Measurements from ENCODE around the gene MIA2. TPM values are rescaled to one million over a fixed set of nuclear protein-coding genes. Genes with fewer than 3 reads are reported as not detected.

Gene MIA2
- total and polyA plus RNA-seq, 2 donors (not counting 1 experiment from before 2014, with no cell fraction given) = 11.5 to 27.1 TPM

- ATAC-seq (ENCODE audit: low read depth) (no peak), DNase-seq (no peak)
- POLR2A ChIA-PET = no interaction called here
- H3K4me3 ChIP-seq (ENCODE audit: control extremely low read depth in 1 of 5, extremely low read depth in 1 of 5, insufficient read depth in 1 of 5, low read depth in 2 of 5, low read length in 4 of 5) = no peak overlapping the region
- WGBS (ENCODE audit: insufficient coverage) = no CpG with 5 or more reads among the region's 1 CpG
- no peak overlapping the region for H3K27ac ChIP-seq (ENCODE audit: low read length in 2 of 2)
- H3K9me3 ChIP-seq (ENCODE audit: control extremely low read depth in 1 of 3, control insufficient read depth in 2 of 3, insufficient read depth in 1 of 3, low read length in 2 of 3) = peaks cover 13 to 25% (median 21%) of the 10 kb centered on the region in 3 donors
- Mint-ChIP-seq H3K9me3 (ENCODE audit: insufficient read depth) (peaks cover 10% of the 10 kb centered on the region), H3K4me1 (no peaks in the 10 kb centered on the region), H3K27ac (no peak overlapping the region), H3K27me3 (no peaks in the 10 kb centered on the region), H3K4me3 (no peak overlapping the region)
- CTCF ChIA-PET = no interaction called here
- peaks cover 16% of the 10 kb centered on the region for H4K20me1 ChIP-seq (ENCODE audit: control insufficient read depth, insufficient read depth, low read length, poor library complexity, severe bottlenecking)
- TF ChIP-seq EZH2 (IDR thresholded peaks at IDR 0.05; ENCODE audit: borderline replicate concordance, insufficient read depth, low read depth, low read length, poor library complexity, severe bottlenecking) = no peak
- no peak for TF ChIP-seq CTCF (IDR thresholded peaks at IDR 0.05)
- H3K27me3 ChIP-seq (replicated peaks in 1 of 4; ENCODE audit: control extremely low read depth in 1 of 4, control insufficient read depth in 3 of 4, insufficient read depth in 4 of 4, low read length in 3 of 4) = no peaks in the 10 kb centered on the region
- no peak overlapping the region for H3K4me2 ChIP-seq (replicated peaks; ENCODE audit: low read depth, low read length, poor library complexity, severe bottlenecking)
- H3K9ac ChIP-seq (ENCODE audit: low read length) = no peak overlapping the region
- peaks cover 19% of the 10 kb centered on the region for H3K79me2 ChIP-seq (ENCODE audit: control insufficient read depth, insufficient read depth, low read length)
- no peak overlapping the region for H2AFZ ChIP-seq (ENCODE audit: insufficient read depth, low read depth, low read length, poor library complexity, severe bottlenecking)
- H3K4me1 ChIP-seq (ENCODE audit: control insufficient read depth in 2 of 2, insufficient read depth in 2 of 2, low read length in 2 of 2) = no peaks in the 10 kb centered on the region
- peaks cover 6 to 35% of the 10 kb centered on the region in 2 experiments for H3K36me3 ChIP-seq (replicated peaks in 1 of 2; ENCODE audit: control extremely low read depth in 1 of 2, control insufficient read depth in 1 of 2, extremely low read depth in 1 of 2, insufficient read depth in 2 of 2, low read length in 1 of 2)
- intact Hi-C loops (cut with micrococcal nuclease) = no loop called here
Measured at GRCh38 chr14:39364509-39364908, 130.8 kb downstream of the MIA2 start.

GRCh38 chr14:39365354-39365753 lies 131.6 kb downstream of the MIA2 start:
- POLR2A ChIA-PET = no interaction called here
- Mint-ChIP-seq H3K4me1 (no peaks in the 10 kb centered on the region), H3K27me3 (no peaks in the 10 kb centered on the region), H3K4me3 (no peak overlapping the region), H3K9me3 (ENCODE audit: insufficient read depth) (peaks cover 7% of the 10 kb centered on the region), H3K27ac (no peak overlapping the region)
- DNase-seq = no peak
- H3K4me1 ChIP-seq (ENCODE audit: control insufficient read depth in 2 of 2, insufficient read depth in 2 of 2, low read length in 2 of 2) = no peaks in the 10 kb centered on the region
- peaks cover 13 to 24% (median 21%) of the 10 kb centered on the region in 3 donors for H3K9me3 ChIP-seq (ENCODE audit: control extremely low read depth in 1 of 3, control insufficient read depth in 2 of 3, insufficient read depth in 1 of 3, low read length in 2 of 3)
- no peak overlapping the region for H3K4me2 ChIP-seq (replicated peaks; ENCODE audit: low read depth, low read length, poor library complexity, severe bottlenecking)
- WGBS (ENCODE audit: insufficient coverage) = no CpG with 5 or more reads among the region's 1 CpG
- H3K27ac ChIP-seq (ENCODE audit: low read length in 2 of 2) = no peak overlapping the region
- intact Hi-C loops (cut with micrococcal nuclease) = no loop called here
- H4K20me1 ChIP-seq (ENCODE audit: control insufficient read depth, insufficient read depth, low read length, poor library complexity, severe bottlenecking) = peaks cover 16% of the 10 kb centered on the region
- no peak overlapping the region for H2AFZ ChIP-seq (ENCODE audit: insufficient read depth, low read depth, low read length, poor library complexity, severe bottlenecking)
- H3K36me3 ChIP-seq (replicated peaks in 1 of 2; ENCODE audit: control extremely low read depth in 1 of 2, control insufficient read depth in 1 of 2, extremely low read depth in 1 of 2, insufficient read depth in 2 of 2, low read length in 1 of 2) = peaks cover 6 to 32% of the 10 kb centered on the region in 2 experiments
- H3K79me2 ChIP-seq (ENCODE audit: control insufficient read depth, insufficient read depth, low read length) = peaks cover 19% of the 10 kb centered on the region
- no peak overlapping the region for H3K4me3 ChIP-seq (ENCODE audit: control extremely low read depth in 1 of 5, extremely low read depth in 1 of 5, insufficient read depth in 1 of 5, low read depth in 2 of 5, low read length in 4 of 5)
- no peak for ATAC-seq (ENCODE audit: low read depth)
- CTCF ChIA-PET = no interaction called here
- H3K9ac ChIP-seq (ENCODE audit: low read length) = no peak overlapping the region
- TF ChIP-seq CTCF (IDR thresholded peaks at IDR 0.05) = no peak
- no peak for TF ChIP-seq EZH2 (IDR thresholded peaks at IDR 0.05; ENCODE audit: borderline replicate concordance, insufficient read depth, low read depth, low read length, poor library complexity, severe bottlenecking)
- no peaks in the 10 kb centered on the region for H3K27me3 ChIP-seq (replicated peaks in 1 of 4; ENCODE audit: control extremely low read depth in 1 of 4, control insufficient read depth in 3 of 4, insufficient read depth in 4 of 4, low read length in 3 of 4)
